HS-27A (cell line): ENCODE results near the gene AKT2.

Experiments
- DNase-seq: peaks from one replicate; pipeline ENCODE4 v3.0.0-alpha.2; 2012; ENCODE audit warnings: low read depth, missing footprints

AKT2 gene

GRCh38 chr19:40184273-40184672 lies 100.9 kb downstream of the AKT2 start:
- no peak for DNase-seq
